ENCODE measurements around the gene E2F2.

The E2F2 gene

DNA sequence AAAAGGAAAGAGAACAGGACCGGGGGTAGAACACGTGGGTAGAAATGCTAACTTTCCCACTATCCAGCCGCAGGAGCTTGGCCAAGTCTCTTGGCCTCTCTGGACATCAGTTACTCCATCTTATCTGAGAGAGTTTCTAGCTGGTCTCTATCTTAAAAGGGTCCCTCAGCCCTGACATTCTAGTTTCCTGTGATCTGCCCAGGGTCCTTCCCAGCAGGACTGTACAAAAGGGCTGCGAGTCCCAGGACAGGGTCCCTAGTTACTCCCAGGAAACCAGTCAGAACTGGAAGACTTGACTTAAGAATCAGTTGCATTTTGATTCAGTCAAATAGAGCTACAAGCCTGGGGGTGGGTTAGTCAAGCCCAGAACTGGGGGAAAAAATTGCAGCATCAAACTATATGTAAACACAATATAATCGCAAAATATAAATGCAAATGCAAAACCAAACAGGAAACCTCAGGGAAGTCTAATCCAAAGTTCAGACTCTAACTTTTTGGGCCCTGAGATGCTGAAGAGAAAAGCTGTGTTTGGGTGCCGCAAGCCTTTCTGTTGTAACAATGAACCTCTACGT lies 49.9 kb downstream of the E2F2 start:
- no peak for DNase-seq

DNA sequence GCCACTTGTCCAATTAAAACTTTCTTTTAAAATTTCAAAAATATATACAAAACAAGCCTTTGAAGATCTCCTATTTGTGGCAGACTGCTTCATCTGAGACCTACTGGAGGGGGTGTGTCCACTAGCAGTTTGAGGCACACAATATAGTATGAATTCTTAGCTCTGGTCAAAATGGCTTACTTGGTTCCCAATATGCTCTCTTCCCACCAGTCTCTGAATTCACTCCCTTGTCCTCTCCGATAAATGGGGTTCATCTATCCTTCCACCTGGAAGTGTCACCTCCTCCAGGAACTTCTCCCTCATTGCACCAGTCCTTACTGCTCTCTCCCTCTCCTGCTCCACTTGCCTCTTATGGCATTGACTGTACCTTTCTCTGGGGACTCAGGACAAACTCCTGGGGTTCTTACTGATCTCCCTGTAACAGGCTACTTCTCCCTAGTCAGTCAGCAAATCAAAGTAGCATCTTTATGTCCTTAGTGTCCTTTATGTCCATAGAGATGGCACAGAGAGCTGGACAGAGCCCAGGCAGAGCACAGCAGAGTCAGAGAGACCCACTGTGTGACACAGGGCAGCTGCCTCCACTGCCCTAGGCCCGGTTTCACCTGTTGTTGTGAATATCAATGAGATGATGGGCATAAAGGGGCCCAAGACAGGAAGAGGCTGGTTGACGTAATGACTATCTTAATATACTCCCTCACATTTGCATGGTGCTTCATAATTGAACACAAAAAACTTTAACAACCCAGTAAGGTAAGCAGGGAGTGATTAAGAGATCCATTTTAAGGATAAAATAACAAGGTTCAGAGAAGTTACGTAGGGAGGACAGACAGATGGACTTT lies 50.6 kb downstream of the E2F2 start:
- DNase-seq, result no peak

DNA sequence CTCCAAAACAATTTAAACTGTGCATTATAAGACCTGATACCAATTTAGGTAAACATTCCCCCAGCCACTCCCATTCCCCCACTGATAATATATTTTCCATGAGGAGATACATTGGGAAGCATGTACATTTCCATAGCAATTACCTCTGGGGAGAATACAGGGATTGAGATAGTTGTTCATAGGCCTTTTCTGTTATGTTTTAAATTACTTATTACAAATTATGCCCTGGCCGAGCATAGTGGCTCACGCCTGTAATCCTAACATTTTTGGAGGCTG lies 51.4 kb downstream of the E2F2 start:
- DNase-seq, result no peak

DNA sequence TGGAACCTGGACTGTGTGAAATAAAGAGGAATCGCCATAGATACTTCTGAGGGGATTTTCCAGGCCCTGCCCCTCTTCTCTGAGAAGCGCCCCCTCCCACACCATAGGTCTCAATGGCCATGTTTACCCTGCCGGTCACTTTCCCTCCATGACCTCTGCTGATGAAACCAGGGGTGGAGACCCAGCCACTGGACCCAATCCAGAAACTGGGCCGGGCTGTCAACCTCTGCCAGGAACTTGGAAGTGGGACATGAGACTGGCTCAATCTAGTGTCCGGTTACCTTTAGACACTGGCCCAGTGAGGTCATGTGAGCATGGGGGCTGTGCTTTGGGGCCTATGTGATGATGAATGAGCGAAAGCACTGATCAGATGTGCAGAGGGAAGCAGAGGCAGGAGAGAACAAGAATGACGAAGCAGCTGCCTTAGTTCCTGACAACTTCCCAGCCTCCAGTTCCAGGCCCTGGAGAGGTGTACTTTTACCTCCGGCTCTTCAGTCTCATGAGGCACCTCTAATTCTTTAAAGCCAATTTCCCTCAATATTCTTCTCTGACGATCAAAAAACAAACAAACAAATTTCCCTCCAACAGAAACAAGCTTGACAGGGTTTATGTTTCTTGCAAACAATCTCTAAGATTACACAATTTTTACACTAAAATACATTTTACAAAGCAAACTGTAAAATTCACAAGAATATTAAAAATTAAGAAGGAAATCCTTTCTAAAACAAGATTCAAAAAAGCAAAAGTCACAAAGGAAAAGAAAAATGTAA lies 52.0 kb downstream of the E2F2 start:
- DNase-seq, result no peak

DNA sequence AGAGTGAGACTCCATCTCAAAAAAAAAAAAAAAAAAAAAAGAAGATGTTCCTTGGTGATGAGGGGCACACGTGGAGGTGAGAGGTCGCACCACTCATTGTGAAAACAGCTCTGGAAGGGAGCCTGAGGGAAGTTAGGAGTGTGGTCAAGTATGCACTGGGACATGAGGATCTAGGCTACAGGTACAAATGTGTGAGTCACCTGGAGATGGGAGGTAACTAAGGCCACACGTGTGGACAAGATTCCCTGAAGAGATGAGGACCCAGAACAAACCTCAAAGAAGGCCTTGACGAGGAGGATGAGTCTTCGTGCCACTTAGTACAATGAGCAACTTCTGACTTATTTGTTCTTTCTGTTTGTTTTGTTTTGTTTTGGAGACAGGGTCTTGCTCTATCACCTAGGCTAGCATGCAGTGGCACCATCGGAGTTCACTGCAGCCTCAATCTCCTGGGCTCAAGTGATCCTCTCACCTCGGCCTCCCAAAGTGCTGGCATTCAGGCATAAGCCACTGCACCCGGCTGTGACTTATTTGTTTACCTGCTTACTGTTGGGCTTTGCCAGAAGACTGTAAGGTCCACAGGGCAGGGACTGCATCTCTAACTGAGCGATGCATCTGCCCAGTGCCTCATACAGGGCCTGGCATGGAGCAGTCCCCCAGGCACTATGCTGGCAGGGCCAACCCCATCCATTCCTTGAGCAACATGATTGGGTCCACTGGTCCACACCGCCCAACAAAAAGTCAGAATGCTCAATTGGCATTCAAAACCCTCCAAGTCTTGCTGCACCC lies 53.5 kb downstream of the E2F2 start:
- DNase-seq, result no peak

DNA sequence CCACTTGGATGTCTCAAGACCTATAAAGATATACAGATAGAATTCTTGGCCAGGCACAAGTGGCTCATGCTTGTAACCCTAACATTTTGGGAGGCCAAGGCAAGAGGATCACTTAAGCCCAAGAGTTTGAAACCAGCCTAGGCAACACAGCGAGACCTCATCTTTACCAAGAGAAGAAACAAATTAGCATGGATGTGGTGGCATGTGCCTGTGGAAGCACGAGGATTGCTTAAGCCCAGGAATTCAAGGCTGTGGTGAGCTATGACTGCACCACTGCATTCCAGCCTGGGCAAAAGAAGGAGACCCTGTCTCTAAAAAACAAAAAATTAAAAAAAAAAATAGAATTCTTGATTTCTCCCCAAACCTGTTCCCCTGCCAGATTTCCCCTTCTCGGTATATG lies 55.4 kb downstream of the E2F2 start:
- DNase-seq, result no peak

DNA sequence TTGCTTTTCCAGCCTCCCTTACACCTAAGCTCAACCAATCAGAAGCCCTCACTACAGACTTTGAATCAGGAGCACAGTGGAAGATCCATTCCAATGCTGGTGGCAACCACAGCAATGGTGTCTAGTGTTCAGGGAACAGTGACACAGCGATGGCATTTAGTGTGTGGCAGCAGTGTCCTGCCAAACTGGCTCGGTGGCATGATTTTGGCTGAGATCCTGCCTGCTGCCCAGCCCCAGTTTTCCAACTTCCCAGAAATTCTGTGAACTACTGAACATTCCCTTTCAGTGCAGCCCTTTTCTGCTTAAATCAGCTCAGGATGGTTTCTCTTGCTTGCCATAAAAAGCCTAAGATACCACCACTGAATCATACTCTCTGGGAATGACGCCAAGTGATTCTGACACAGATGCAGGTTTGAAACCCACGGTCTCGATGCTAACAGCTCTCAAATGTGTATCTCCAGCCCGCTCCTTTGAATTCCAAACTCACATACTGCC lies 55.9 kb downstream of the E2F2 start:
- peak; percentile 33 for DNase-seq

DNA sequence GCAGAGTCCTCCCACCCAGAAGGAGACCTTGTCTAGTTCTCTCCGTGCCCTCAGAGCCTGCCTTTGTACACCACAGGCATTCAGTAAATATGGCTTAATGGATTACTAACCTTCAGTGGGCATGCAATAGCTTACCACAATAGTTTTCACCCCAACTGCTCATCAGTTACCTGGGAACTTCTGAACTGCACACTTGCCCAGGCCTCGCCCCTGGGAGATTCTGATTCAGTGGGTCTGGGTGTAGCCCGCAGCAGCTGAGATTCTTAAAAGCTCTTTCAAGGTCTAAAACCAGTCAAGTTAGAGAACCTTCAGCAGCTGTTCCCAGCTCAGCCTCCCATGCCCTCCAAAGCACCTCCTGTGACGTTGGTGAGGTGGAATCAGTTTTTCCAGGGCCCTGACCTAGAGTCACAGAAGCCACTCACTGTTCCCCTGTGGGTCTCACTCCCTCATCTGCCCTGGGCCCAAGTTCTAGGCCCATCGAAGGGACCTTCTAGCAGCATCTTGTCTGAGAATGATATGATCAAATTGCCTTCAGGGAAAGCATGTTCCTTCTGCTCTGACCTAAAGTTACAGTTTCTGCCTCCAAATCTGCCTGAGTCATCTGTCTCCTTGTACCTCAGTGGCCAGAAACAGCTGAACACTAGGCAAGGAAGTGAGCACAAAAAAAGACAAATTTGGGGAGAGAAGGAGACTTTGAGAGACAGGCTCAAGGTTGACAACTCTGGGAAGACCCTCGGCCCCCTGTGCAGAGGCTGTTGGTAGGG lies 57.8 kb downstream of the E2F2 start:
- DNase-seq, result no peak

DNA sequence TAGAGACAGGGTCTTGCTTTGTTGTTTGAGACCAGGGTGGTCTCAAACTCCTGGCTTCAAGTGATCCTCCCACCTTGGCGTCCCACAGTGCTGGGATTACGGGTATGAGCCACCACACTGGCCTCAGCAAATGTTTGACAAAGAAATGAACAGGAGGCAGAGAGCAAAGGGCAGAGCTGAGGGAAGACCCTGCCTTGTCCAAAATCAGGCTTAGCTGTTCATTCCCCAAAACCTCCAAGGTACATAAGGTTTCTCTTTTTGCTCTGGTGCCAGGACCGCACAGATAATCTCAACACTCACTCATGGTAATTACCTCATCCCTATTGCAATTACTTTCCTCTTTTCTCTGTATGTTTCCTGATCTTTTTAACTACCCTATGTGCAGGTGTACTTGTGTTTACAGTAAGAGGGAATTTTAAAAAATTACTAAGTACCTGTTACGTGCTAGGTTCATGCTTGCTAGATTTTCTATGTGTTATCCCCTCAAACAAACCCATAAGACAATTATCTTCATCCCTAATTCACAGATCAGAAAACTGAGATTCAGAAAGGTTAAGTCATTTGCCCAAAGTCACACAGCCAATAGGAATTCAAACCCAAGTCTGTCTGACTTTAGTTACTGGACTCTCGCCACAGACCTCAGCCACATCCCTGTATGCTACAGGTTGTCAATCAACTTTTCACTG lies 58.5 kb downstream of the E2F2 start:
- DNase-seq, result no peak

DNA sequence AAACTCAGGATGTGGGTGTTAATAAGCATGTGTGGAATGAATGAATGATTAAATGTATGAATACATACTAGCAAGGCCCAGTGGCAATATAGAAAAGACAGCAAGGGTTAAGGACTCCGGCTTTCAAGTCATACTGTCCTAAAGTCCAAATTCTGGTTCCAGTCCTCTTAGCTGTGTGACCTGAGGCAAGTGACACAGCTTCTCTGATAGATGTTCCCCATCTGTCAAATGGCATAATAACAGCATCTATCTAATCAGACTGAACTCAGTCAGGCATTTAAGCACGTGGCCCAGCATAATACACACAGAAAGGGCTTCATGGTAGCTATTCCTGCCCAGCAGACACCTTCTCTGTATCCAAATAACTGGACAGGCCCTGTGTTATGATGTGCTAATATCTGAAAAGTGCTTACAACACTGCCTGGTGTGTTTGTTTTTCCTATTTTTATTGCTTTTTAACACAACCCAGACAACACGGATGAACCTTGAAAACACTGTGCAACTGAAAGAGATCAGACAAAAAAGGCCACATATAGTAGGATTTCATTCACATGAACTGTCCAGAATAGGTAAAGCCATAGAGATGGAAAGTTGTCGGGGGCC lies 59.5 kb downstream of the E2F2 start:
- DNase-seq, result no peak

DNA sequence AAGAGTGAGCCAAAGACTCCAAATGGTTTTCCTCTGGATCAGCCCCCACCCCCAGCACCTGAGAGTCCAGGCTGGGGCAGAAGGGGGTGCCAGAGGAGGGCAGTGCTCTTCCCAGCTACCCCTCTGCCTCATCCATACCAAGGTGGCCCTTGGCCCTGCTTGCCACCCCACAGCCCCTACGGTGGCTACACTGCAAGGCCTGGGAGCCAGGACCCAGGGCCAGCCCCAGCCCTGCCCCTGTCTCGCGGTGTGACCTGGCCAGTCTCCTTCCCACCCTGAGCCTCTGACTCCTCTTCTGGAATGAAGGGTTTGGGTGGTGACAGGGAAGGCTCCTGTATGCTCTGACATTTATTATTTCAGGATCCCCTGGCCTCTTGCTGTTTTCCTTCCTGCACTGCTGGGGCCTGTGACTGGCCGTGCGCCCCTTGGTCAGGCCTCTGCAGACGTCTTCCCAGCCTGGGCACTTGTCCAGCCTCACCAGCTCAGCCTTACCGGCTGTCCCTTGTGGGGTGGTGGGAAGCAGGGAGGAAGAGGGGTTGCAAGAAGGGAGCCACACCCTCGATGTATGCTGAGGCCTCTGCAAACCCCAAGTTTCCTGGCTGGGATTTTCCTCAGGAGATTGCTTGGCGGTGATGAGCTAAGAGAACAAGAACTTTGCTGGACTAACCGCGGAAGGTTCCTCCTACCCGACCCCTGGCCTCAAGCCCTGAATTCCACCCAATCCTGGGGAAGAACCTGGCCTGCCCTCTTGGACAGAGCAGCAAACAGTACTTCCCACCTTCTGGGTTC lies 60.6 kb downstream of the E2F2 start:
- no peak for DNase-seq

DNA sequence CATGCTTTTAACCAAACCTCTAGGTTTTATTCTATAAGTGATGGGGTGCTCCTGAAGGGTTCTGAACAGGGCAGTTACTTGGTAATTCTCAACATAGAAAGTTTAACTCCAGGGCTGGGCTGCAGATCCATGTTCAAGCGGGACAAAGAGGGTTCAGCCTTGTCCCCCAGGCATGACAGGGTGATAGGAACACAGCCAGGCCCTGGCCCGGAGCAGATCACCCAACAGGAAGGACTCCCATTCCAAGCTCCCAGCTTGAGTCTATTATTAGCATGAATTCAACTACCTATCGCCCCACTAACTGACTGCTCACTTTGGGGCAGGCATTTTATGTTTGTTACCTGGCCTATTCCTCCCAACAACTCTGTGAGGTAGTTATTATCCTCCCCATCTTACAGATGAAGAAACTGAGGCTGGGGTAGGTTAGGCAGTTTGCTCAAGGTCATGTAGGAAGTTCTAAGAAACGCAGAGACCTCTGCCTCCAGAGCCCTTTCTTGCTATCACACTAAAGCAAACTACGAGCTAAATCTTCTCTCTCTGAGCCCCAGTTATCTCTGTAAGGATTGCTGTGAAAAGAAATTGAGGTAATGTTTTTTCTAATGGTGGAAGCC lies 61.6 kb downstream of the E2F2 start:
- no peak for DNase-seq

DNA sequence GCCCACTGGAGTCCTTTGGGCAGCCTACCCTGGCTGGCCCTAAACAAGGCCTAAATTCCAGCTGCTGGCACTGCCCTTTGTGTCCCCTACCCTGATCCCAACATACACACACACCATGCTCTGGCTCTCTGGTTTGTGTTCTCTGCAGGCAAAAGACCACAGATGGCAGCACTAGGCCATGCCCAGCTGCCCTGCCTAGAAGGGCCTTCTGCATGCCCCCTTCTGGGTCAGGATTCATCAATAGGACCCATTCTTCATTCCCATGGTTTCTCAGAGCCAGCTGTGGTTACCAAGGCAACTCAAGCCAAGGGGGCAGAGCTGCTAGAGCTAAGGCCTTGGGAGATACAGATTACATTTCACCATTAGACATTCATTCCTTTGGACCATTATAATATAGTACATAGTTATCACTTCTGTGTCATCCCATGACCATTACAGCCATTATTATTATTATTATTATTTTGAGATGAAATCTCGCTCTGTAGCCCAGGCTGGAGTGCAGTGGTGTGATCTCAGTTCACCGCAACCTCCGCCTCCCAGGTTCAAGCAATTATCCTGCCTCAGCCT lies 64.5 kb downstream of the E2F2 start:
- no peak for DNase-seq

DNA sequence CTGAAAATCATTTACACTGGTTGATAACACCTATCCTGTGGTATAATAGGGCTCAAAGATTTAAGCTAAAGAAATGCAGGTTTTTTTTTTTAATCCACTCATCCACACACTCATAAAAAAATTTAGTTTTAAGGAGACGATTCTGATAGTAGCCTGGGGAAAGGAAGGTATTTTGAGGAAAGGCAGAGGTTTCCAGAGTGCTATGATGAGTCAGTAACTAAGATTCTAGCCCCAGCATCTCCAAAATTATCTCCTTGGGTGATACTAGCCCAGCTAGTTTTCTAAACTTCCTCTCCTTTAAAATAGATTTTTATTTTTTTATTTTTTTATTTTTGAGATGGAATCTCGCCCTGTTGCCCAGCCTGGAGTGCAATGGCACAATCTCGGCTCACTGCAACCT lies 67.7 kb downstream of the E2F2 start:
- no peak for DNase-seq

DNA sequence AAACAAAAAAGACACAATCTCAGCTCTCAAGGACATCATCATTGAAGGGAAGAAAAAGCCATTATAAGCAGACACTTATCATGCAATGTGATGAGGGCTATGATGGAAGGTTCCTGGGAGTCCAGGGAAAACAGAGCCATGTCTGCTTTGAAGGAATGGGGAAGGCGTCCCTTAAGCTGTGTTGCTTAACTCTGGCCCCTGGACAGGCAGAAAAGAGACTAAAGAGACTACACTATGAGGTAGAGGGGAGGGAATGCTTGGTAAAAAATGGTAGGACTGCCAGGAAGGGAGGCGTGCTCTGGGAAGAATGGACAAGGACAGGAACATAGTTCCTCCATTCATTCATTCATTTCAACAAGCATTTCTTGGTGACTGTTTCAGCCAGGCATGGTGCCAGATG lies 68.3 kb downstream of the E2F2 start:
- no peak for DNase-seq

DNA sequence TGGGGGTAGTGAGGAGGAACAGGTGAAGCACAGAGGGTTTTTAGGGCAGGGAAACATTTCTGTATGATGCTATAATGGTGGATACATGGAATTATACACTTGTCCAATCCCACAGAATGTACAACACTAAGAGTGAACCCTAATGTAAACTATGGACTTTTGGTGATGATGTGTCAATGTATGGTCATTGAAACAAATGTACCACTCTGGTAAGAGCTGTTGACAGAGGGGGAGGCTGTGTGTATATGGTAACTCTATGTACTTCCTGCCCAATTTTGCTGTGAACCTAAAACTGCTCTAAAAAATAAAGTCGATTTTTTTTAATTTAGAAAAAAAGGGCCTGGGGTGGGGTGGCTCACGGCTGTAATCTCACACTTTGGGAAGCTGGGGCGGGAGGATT lies 70.0 kb downstream of the E2F2 start:
- no peak for DNase-seq

DNA sequence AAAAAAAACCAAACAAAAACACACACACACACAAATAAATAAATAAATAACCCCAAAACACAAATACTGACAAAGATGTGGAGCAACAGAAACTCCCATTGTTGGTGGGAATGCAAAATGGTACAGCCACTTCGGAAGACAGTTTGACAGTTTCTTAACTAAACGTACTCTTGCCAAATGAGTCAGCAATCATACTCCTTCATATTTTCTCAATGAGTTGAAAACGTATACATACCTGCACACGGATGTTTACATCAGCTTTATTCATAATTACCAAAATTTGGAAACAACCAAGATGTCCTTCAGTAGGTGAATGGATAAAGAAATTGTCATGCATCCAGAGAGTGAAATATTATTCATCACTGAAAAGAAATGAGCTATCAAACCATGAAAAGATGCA lies 70.5 kb downstream of the E2F2 start:
- no peak for DNase-seq

DNA sequence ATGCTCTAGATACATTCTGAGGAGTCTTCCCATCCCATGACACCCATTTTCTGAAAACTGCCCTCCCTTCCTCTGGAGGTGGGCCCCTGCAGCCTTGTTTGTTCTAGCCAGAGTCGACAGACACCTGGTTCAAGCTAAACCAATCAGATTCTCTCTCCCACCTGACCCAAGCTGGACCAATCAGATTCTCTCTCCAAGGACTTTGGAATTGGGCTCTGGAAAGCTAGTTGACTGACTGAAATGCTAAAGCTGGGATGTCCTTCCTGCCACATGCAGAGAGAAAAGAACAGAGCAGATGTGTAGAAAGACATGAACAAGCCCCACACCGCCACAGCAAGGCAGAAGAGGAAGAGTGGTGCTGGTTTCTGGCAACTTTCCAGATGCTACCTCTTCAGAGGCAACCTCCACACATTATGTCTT lies 71.7 kb downstream of the E2F2 start:
- DNase-seq, result no peak
